Liver (tissue), 9 donors: ENCODE results near the gene GRIN3A. TPM values are rescaled to one million over a fixed set of nuclear protein-coding genes. Genes with fewer than 3 reads are reported as not detected.

Experiments used
- DNase-seq: peaks from one replicate; pipeline ENCODE4 v3.0.0-alpha.2; 2017; ENCODE audit warnings: low spot score
- H3K27ac ChIP-seq, 2 donors: one replicate each; pipeline ENCODE4 v1.7.0; 2013; ENCODE audit warnings: inconsistent platforms in 2 of 2, low read length in 2 of 2, control low read depth in 1 of 2, low read depth in 1 of 2, mild to moderate bottlenecking in 1 of 2
- H3K27me3 ChIP-seq, 4 donors: one replicate each; pipeline versions ENCODE4 v1.6.1 to v1.7.0; 2013; ENCODE audit warnings: low read length in 3 of 4, inconsistent platforms in 1 of 4, mild to moderate bottlenecking in 1 of 4, moderate library complexity in 1 of 4; ENCODE audit not compliant: control insufficient read depth in 4 of 4, insufficient read depth in 4 of 4
- H3K36me3 ChIP-seq, 4 donors: one replicate each; pipeline versions ENCODE4 v1.6.1 to v1.7.0; 2013; ENCODE audit warnings: low read length in 3 of 4, mild to moderate bottlenecking in 3 of 4, low read depth in 1 of 4, moderate library complexity in 1 of 4; ENCODE audit not compliant: control insufficient read depth in 4 of 4, insufficient read depth in 3 of 4
- H3K4me1 ChIP-seq, 4 donors: one replicate each; pipeline versions ENCODE4 v1.6.1 to v1.7.0; 2013; ENCODE audit warnings: low read length in 3 of 4, mild to moderate bottlenecking in 3 of 4, moderate library complexity in 1 of 4; ENCODE audit not compliant: control insufficient read depth in 4 of 4, insufficient read depth in 4 of 4
- H3K4me3 ChIP-seq, 3 donors: one replicate each; pipeline versions ENCODE4 v1.6.1 to v1.7.0; 2013; ENCODE audit warnings: low read length in 3 of 3, control low read depth in 1 of 3, low read depth in 1 of 3, mild to moderate bottlenecking in 1 of 3
- H3K9ac ChIP-seq, 2 donors: one replicate each; pipeline ENCODE4 v1.7.0; 2013; ENCODE audit warnings: low read length in 2 of 2, mild to moderate bottlenecking in 2 of 2, moderate library complexity in 2 of 2, control low read depth in 1 of 2, low read depth in 1 of 2
- H3K9me3 ChIP-seq, 4 donors: one replicate each; pipeline versions ENCODE4 v1.6.1 to v1.7.0; 2013; ENCODE audit warnings: low read length in 3 of 4; ENCODE audit not compliant: control insufficient read depth in 4 of 4
- FOXA2 ChIP-seq: IDR thresholded peaks from 2 replicates; pipeline ENCODE4 v1.6.1; 2016; ENCODE audit warnings: antibody characterized with exemption
- GABPA ChIP-seq, 2 donors: IDR thresholded peaks in 1 of 2; conservative IDR thresholded peaks in 1 of 2; 2 replicates each; pipeline ENCODE4 v1.6.1; 2016; ENCODE audit warnings: antibody characterized with exemption in 2 of 2, mild to moderate bottlenecking in 1 of 2, moderate library complexity in 1 of 2
- HNF4A ChIP-seq, 2 donors: conservative IDR thresholded peaks; 2 replicates each; pipeline ENCODE4 v1.6.1; 2016; ENCODE audit warnings: antibody characterized with exemption in 2 of 2, mild to moderate bottlenecking in 2 of 2
- JUND ChIP-seq, 2 donors: IDR thresholded peaks; 2 replicates each; pipeline ENCODE4 v1.6.1; 2016; ENCODE audit warnings: antibody characterized with exemption in 2 of 2
- NR2F2 ChIP-seq: IDR thresholded peaks from 2 replicates; pipeline ENCODE4 v1.6.1; 2016; ENCODE audit warnings: antibody characterized with exemption
- RXRA ChIP-seq, 2 donors: IDR thresholded peaks; 2 replicates each; pipeline ENCODE4 v1.6.1; 2017 to 2018; ENCODE audit warnings: antibody characterized with exemption in 2 of 2, mild to moderate bottlenecking in 1 of 2
- WGBS: extraction: QIAGEN DNeasy Blood & Tissue Kit; methylation state at CpG from one replicate; pipeline ENCODE4 v1.1.7; 2013; 5-methylcytosine and 5-hydroxymethylcytosine counted together
- polyA plus RNA-seq, 2 donors: library from polyadenylated mRNA; stranded (reverse) in 1 of 2; unstranded in 1 of 2; fragments of 200-250 nt in 1 of 2; fragments of >200 nt in 1 of 2; fragmentation: Nextera tagmentation in 1 of 2; extraction: Ambion mirVana in 1 of 2; gene quantifications; one replicate each; pipeline versions ENCODE4 v1.2.1 to v1.2.3, GENCODE V29; 2013 to 2015
- total RNA-seq, 2 donors: library from RNA; depleted of rRNA; stranded (reverse); fragments of >200 nt; gene quantifications; one replicate each; pipeline ENCODE4 v1.2.3, GENCODE V29; 2014
- TF ChIP-seq, protein P1 (sequence below): IDR thresholded peaks from 2 replicates; pipeline ENCODE4 v1.6.1; 2016; ENCODE audit warnings: antibody characterized with exemption, mild to moderate bottlenecking
- TF ChIP-seq, protein P2 (sequence below): IDR thresholded peaks from 2 replicates; pipeline ENCODE4 v1.6.1; 2016; ENCODE audit warnings: antibody characterized with exemption
- TF ChIP-seq, protein P3 (sequence below): IDR thresholded peaks from 2 replicates; pipeline ENCODE4 v1.6.1; 2016; ENCODE audit warnings: antibody characterized with exemption
- donor health status: healthy.
- donor health status: healthy.
- donor health status: healthy.
- donor health status: healthy.
- donor health status: healthy.

GRIN3A gene
- total and polyA plus RNA-seq, 4 donors = under 0.01 to 0.23 (median 0.09) TPM

DNA sequence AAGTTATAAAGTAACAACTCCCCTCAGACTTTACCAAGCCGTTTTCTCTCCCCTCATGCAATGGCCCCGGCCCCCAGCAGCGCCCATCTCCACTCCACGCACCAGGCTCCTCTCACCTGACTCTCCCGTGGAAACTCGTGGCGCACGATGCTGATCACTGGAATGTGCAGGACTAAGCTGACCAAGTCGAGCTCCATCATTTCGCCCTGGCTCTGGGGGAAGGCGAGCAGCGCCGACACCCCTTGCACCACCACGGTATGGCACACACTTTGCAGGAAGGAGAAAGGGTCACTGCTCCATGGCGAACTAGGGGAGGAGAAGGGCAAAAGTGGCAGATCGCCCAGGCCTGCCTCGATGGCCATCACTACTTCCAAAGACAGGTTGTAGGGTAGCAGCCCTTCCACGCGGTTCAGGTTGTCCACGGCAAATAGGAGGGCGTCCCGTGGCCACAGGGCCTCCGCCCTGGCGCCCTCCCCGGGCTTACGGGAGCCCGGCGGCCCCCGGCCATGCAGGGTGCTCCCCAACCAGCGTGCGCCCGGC lies 1.2 kb downstream of the GRIN3A start (continued):
- TF ChIP-seq, protein P1, sequence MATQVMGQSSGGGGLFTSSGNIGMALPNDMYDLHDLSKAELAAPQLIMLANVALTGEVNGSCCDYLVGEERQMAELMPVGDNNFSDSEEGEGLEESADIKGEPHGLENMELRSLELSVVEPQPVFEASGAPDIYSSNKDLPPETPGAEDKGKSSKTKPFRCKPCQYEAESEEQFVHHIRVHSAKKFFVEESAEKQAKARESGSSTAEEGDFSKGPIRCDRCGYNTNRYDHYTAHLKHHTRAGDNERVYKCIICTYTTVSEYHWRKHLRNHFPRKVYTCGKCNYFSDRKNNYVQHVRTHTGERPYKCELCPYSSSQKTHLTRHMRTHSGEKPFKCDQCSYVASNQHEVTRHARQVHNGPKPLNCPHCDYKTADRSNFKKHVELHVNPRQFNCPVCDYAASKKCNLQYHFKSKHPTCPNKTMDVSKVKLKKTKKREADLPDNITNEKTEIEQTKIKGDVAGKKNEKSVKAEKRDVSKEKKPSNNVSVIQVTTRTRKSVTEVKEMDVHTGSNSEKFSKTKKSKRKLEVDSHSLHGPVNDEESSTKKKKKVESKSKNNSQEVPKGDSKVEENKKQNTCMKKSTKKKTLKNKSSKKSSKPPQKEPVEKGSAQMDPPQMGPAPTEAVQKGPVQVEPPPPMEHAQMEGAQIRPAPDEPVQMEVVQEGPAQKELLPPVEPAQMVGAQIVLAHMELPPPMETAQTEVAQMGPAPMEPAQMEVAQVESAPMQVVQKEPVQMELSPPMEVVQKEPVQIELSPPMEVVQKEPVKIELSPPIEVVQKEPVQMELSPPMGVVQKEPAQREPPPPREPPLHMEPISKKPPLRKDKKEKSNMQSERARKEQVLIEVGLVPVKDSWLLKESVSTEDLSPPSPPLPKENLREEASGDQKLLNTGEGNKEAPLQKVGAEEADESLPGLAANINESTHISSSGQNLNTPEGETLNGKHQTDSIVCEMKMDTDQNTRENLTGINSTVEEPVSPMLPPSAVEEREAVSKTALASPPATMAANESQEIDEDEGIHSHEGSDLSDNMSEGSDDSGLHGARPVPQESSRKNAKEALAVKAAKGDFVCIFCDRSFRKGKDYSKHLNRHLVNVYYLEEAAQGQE = no peak
- TF ChIP-seq, protein P2, sequence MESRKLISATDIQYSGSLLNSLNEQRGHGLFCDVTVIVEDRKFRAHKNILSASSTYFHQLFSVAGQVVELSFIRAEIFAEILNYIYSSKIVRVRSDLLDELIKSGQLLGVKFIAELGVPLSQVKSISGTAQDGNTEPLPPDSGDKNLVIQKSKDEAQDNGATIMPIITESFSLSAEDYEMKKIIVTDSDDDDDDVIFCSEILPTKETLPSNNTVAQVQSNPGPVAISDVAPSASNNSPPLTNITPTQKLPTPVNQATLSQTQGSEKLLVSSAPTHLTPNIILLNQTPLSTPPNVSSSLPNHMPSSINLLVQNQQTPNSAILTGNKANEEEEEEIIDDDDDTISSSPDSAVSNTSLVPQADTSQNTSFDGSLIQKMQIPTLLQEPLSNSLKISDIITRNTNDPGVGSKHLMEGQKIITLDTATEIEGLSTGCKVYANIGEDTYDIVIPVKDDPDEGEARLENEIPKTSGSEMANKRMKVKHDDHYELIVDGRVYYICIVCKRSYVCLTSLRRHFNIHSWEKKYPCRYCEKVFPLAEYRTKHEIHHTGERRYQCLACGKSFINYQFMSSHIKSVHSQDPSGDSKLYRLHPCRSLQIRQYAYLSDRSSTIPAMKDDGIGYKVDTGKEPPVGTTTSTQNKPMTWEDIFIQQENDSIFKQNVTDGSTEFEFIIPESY = no peak

DNA sequence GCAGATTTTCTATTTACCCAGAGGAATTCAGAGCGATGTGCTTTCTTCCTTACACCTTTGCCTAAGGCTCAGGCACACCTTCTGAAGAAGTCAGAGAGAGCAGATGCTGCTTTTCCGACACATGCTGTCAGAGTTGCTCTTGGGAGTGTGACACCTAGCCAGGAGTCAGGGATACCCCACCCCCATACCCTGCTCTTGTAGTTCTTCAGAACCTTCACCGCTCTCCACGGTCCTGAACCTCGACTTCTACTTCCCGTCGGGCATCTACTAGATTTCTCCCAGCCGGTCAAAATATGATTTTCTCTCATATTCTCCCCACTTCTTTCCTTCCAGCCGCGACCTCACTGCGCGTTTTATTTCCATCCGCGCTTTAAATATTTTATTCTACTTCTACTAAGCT lies 1.7 kb downstream of the GRIN3A start:
- TF ChIP-seq HNF4A (conservative IDR thresholded peaks at IDR 0.05) = no peak
- TF ChIP-seq, protein P1 = peak; percentile 97
- TF ChIP-seq FOXA2 = no peak
- TF ChIP-seq, protein P3, sequence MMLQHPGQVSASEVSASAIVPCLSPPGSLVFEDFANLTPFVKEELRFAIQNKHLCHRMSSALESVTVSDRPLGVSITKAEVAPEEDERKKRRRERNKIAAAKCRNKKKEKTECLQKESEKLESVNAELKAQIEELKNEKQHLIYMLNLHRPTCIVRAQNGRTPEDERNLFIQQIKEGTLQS = no peak
- no peak for TF ChIP-seq JUND (IDR thresholded peaks at IDR 0.05)
- Histone ChIP-seq H3K27ac (no peak overlapping the region), H3K4me3 (no peak overlapping the region), H3K9me3 (no peaks in the 10 kb centered on the region), H3K4me1 (peaks cover 6 to 18% (median 11%) of the 10 kb centered on the region in 4 donors), H3K27me3 (no peaks in the 10 kb centered on the region), H3K36me3 (no peaks in the 10 kb centered on the region), H3K9ac (no peak overlapping the region)
- no peak for DNase-seq
- WGBS = 52% methylated on average over 14 of the region's 14 CpGs

DNA sequence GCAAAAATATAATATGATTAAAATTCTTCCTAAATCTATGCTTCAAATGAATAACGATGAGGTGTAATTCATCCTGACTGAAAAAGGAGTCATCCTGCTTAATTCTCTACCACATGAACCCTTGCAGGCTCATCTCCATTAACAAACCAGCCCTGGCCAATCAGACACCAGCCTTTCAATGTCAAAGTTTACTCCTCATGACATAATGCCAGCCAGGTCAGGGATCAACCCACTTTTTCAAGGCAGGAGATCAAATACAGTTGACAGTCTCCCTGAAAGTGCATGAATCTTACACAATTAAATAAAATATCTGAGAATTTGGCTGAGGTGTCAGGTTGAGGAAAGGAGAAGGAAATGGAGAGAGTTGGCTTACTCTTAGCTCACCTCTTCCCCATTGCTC lies 7.0 kb downstream of the GRIN3A start:
- Histone ChIP-seq H3K27me3 (no peaks in the 10 kb centered on the region), H3K9me3 (no peaks in the 10 kb centered on the region), H3K9ac (no peak overlapping the region), H3K4me3 (no peak overlapping the region), H3K27ac (no peak overlapping the region), H3K4me1 (peaks cover 0 to 3% (median 2%) of the 10 kb centered on the region in 4 donors), H3K36me3 (peaks cover 0 to 2% (median 0%) of the 10 kb centered on the region in 4 donors)
- DNase-seq = no peak
- TF ChIP-seq HNF4A (conservative IDR thresholded peaks at IDR 0.05) (peak; percentile 18 to 19), GABPA (IDR thresholded peaks at IDR 0.05 in 1 of 2, conservative IDR thresholded peaks at IDR 0.05 in 1 of 2) (no peak), RXRA (IDR thresholded peaks at IDR 0.05) (no peak), NR2F2 (no peak)
- TF ChIP-seq, protein P2 = no peak
- WGBS = 89% methylated on average over 1 of the region's 1 CpG
